ENCODE data around the gene R3HDM1.

R3HDM1 gene

DNA sequence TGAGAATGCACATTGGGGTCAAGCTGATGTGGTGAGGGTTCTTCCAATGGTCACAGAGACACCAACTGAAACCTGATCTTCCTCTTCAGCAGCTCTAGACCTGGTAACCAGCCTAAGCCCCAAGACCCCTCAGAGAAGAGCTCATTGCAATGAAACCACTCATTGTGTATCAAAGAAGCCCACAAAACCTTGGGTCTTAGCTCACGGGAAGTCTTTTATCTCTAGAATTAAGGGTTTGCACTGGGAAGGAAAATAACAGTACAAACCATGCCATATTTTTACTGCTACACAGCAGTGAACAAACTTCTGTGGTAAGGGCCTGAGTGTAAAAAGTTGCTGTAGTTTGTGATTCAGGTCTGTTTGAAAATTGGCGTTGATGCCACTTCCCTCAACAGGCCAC lies 201.8 kb downstream of the R3HDM1 start:
- no peak for DNase-seq

DNA sequence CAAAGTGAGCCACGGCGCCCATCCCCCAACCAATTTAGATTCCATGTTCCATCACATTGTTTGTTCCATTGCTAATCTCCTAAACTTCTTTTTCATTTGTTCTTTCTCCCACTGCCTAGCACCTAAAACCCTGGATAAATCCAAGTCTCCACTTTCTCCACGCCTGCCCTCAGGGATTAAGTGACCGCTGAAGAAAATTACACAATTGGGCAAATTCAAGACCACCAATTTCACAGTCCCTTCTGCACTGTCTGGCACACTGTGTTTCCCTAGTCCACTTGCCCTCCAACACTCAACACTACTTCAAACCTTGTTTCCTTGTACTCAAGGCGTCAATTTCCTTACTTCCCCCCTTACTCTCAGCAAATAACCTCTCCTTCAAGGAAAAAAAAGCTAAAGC lies 205.3 kb downstream of the R3HDM1 start:
- no peak for DNase-seq

- no peak for DNase-seq
These were observed 208.9 kb downstream of the R3HDM1 start for GRCh38 chr2:135740206-135740605.

DNA sequence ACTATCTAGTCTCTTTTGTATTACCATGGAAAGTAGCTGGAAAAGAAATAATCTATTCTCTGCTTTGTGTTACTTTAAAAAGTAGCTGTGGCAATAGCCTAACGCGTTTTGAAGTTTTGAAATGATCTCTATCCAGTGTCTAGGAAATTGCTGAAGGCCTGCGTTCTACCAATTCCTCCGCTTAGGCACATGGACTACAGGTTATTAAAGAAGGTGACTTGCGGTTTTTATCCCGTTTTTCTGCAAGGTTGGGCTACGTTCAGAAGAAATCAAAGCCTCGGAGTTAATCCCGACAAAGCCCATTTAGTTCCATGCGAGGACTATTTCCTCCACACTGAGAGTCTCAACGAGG lies 209.7 kb downstream of the R3HDM1 start:
- no peak for DNase-seq

DNA sequence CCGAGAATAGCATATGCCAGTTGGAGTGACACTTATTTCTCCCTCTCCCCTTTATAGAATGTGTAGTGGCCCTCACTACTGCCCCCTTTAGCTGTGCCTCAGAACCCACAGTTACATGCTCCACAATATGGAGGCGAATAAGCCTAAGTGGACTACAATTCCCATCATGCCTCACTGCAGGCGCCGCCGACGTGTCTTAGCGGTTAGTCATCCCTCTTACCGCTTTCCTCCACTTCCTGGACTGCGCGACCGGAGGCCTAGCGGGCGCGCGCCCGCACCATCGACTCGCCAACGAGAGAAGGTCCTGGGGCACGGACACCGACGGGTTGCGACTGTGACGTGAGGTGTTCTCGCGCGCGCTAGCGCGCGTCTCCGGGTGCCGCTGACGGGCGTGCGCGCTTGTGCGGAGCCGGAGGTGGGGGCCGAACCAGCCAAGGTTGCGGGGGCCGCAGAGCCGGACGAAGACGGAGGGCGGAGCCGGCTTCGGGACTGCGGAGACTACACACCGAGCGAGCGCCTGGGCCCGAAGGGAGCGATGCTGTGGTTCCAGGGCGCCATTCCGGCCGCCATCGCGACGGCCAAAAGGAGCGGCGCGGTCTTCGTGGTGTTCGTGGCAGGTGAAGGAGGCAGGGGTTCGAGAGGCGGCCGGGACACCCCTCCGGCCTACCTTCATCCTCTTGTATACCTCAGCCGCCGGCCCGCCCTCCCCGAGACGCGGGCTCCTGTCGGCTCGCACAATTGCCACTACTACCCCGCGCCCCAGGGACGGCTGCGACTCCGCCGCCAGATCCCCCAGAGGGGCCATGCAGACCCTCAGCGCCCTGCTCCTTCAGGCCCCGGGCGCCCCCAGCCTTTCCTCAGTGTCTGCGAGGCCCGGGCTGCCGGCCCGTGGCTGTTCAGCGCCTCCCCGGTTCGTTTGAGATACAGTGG lies 210.4 kb downstream of the R3HDM1 start, which contains the start of gene UBXN4:
Gene UBXN4, plus strand, starts transcription at position 461 of the 930 bp plus-strand sequence. Its CDS starts 75 bp downstream, at position 536.
- peak; percentile 91 to 94 for DNase-seq

DNA sequence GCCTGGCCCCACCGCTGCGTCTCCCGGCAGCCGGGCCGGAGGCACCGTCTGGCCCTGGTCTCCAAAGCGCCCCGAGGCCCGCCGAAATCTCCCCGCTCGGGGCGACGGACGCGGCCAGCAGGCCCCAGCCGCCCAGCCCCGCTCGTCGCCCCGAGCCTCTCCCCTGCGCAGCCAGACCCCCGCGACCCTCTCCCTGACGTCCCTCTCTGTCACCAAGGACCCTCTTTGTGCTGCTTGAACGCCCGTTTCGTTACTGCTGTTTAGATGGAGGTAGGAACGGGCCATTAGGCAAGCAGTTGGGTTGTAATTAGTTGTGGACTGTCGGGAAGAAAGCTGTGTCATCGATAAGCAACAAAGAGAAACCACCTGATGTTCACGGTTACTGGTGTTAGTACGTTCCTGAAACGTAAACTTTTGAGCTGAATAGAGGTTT lies 211.1 kb downstream of the R3HDM1 start:
- DNase-seq: peak in 1 of 2 donors; percentile 27

DNA sequence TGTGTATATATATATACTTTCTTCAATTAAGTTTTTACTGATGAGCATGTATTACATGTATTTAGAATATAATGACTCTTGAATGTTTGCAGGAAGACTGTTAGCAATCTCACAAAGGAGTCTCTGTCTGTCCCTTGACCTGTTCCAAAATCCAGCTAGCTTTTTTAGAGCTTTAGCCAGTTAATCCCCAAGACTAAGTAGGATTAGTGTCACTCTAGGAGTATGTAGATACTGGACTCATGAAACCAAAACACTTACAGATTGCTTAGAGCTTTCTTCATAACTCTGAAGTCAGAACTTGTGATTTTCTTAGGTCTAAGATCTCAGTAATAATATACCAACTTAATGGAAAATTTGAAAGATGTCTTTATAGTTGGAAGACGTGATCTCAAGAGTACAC lies 212.6 kb downstream of the R3HDM1 start:
- no peak for DNase-seq

- DNase-seq: peak; percentile 3 to 14
These were observed 213.6 kb downstream of the R3HDM1 start for GRCh38 chr2:135744760-135745314.

DNA sequence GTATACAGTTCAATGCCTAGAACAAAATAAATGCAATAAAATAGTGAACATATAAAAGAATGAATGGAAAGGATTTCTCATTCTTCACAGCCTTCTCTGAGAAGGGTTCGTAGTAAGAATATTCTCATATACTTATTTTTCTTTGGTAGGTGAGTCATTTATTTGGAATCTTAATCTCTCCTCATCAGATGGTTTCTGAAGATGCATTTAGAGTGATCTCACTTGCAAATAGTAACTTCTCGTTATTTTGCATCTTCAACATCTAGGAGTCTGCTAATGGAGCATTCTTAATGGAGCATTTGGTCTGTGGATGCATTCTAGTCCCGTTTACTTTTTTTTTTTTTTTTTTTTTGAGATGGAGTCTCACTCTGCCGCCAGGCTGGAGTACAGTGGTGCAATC lies 214.3 kb downstream of the R3HDM1 start:
- DNase-seq: no peak

GRCh38 chr2:135755573-135755972 lies 224.3 kb downstream of the R3HDM1 start:
- no peak for DNase-seq

DNA sequence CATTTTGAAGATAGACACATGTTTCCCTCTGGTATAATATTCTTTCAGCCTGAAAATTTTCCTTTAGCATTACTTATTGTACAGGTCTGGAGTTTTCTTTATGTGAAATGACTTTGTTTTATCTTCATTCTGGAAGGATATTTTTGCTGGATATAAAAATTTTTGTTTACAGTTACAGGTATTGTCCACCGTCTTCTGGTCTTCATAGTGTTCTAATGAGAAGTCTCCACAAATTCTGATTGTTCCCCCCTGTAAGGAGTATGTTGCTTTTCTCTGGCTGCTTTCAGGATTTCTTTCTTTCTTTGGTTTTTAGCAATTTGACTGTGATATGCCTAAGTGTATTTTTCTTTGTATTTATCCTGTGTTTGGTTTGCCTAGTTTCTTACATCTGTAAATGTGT lies 225.4 kb downstream of the R3HDM1 start:
- no peak for DNase-seq

DNA sequence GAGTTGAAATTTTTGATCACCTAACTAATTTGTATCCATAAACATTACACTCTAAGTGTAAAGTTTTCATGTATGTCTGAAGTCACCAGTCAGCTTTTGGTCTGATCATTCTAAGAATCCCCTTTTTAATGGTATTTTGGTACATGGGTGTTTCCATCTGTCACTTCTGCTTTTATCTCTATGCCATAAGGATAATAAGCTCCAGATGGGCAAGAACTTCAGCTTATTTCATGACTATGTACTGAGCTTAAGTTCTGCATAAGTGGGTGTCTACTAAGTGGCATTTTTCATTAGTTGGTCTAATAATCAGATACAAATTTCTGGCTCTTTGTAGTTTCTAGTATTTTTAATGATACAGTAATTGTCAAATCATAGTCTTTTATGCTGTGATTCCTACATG lies 230.7 kb downstream of the R3HDM1 start:
- DNase-seq: no peak

- DNase-seq: no peak
These were observed 231.2 kb downstream of the R3HDM1 start for GRCh38 chr2:135762530-135762929.

DNA sequence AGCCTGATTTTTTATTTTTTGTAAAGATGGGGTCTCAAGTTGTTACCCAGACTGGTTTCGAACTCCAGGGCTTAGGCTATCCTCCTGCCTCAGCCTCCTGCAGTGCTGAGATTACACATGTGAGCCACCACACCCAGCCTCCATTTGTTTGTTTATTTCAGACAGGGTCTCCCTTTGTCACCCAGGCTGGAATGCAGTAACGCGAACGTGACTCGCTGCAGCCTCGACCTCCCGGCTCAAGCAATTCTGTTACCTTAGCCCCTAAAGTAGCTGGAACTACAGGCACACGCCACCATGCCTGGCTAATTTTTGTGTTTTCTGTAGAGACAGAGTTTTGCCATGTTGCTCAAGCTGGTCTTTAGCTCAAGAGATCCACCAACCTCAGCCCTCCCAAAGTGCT lies 237.6 kb downstream of the R3HDM1 start:
- DNase-seq: no peak

GRCh38 chr2:135773319-135773718 lies 242.0 kb downstream of the R3HDM1 start:
- no peak for DNase-seq

GRCh38 chr2:135773917-135774316 lies 242.6 kb downstream of the R3HDM1 start:
- no peak for DNase-seq
